GM12801 (cell line): ENCODE measurements around the gene ZFAND6.

Experiments
- TF ChIP-seq, protein P1 (sequence below): IDR thresholded peaks from one replicate; pipeline ENCODE4 v1.5.1; 2011; ENCODE audit warnings: control low read depth; ENCODE audit not compliant: insufficient read length; ENCODE audit errors: extremely low read depth

Gene ZFAND6

DNA sequence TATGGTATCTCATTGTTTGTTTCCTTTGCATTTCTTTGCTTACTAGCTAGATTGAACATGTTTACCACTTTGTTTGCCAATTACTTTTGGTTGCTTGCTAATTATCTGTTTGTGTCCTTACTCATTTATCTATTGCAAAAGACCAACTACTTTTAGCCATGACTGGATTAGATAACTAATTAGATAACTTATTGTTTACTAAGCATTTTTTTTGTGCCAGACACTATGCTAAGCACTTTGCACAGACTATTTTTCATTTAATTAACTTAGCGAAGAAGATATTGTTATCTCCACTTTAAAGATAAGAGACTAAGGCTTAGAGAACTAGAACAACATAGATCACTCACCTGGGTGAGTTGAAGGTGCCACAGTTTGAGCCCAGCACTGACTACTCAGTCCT, 16.9 kb upstream of the ZFAND6 start:
- TF ChIP-seq, protein P1, sequence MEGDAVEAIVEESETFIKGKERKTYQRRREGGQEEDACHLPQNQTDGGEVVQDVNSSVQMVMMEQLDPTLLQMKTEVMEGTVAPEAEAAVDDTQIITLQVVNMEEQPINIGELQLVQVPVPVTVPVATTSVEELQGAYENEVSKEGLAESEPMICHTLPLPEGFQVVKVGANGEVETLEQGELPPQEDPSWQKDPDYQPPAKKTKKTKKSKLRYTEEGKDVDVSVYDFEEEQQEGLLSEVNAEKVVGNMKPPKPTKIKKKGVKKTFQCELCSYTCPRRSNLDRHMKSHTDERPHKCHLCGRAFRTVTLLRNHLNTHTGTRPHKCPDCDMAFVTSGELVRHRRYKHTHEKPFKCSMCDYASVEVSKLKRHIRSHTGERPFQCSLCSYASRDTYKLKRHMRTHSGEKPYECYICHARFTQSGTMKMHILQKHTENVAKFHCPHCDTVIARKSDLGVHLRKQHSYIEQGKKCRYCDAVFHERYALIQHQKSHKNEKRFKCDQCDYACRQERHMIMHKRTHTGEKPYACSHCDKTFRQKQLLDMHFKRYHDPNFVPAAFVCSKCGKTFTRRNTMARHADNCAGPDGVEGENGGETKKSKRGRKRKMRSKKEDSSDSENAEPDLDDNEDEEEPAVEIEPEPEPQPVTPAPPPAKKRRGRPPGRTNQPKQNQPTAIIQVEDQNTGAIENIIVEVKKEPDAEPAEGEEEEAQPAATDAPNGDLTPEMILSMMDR: no peak

DNA sequence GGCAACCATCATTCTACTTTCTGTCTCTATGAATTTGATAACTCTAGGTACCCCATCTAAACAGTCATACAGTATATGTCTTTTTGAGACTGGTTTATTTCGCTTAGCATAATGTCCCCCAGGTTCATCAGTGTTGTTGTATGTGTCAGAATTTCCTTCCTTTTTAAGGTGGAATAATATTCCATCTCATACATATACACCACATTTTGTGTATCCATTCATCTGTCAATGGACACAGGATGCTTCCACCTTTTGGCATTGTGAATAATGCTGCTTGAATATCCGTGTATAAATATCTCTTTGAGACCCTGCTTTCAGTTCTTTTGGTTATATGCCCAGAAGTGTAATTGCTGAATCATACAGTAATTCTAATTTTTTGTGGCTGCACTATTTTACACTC, 10.4 kb upstream of the ZFAND6 start:
- TF ChIP-seq, protein P1: no peak

DNA sequence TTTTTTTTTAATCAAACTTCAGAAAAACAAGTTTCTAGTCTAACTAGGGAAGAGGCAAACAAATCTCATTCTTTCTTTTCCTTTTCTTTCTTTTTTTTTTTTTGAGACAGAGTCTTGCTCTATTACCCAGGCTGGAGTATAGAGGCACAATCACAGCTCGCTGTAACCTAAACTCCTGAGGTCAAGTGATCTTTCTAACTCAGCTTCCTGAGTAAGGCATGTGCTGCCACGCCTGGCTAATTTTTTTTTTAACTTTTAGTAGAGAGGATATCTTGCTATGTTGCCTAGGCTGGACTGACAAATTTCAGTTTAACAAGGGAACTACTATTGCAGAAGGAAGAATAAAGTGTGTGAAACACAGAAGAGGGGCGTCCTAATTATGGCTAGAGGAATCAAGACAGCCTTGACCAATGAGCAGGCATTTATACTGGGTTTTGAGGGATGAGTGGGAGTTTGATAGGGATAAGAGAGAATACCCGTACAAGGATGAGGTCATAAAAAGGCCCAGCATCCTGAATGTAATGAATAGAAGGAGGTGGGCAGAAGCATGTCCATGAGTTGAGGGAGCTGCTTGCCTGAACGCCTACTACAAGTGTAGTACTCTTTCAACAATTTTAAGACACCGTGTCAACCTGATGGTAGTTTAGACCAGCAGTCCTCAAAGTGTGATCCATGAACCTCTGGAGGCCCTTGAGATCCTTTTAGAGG, 6.7 kb upstream of the ZFAND6 start:
- TF ChIP-seq, protein P1: no peak

DNA sequence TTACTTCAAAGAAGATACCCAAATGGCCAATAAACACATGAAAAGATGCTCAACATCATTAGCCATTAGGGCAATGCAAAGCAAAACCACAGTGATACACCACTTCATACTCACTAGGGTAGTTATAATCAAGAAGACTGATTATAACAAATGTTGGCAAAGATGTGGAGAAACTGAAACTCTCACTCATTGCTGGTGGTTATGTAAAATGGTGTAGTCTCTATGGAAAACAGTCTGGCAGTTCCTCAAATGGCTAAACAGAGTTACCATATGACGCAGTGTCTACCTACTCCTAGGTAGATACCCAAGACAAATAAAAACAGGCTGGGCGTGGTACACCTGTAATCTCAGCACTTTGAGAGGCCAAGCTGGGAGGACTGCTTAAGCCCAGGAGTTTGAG, 3.5 kb upstream of the ZFAND6 start:
- TF ChIP-seq, protein P1: no peak

DNA sequence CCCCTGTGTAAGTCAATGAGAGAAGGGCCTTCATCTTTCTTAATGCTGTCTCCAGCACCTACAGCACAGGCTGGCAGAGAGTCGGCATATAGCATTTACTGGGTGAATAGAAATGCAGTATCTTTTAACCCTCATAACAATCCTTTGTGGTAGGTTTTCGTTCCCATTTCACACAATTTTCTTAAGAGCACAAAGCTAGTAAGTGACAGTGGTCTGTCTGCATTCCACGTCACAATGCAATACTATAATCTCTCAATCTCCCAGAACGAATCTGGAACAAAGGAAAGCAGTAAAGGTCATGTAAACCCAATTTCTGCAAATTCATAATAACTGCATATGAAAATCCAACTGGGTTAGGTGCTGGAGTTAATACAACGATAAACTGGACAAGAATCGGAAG, 1.4 kb upstream of the ZFAND6 start:
- TF ChIP-seq, protein P1: no peak

DNA sequence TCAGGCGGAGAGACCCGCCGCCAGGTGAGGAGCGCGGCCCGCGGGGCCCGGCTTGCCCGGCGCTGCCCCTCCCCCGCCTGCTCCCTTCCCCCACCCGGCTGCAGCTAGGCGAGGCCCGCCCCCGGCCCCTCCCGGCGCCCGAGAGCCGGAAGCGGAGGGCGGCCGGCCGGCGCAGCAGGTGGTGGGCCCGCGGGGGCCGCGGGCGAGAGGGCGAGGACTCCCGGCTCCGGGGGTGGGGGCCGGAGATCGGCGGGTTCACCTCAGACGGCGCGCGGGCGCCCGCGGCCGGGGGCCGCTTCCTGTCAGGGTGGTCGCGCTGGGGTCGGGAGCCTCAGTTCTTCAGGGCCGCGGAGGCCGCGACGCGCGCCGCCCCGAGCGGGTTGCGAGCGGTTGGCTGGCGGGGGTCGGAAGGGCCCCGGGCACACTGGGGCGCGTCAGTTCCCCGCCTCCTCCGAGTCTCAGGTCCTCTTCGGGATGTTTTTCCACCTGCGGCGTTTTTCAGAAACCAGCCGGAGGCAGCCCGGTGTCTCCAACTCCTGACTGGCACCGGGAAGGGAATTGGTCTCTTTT, 395 bp downstream of the ZFAND6 start:
- TF ChIP-seq, protein P1: no peak

DNA sequence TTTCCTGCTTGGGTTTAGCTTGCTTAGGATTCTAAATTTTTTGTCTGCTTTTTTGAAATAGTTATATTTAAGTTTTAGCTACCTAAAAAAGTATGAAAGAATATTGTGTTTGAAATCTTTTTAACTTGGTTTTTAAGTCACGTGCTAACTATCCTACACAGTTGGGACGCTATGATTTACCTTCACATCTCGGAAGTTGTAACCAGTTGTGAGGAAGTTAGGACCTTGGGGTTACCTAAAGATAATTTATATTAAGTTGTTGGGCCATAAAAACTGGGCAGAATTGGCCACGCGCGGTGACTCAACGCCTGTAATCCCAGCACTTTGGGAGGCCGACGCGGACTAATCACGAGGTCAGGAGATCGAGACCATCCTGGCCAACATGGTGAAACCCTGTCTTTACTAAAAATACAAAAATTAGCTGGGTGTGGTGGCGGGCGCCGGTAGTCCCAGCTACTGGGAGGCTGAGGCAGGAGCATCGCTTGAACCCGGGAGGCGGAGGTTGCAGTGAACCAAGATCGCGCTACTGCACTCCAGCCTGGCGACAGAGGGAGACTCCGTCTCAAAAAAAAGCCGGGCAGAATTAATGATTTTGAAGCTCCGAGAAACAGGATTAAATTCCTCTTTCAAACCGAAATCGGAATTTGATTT, 1.0 kb downstream of the ZFAND6 start:
- TF ChIP-seq, protein P1: no peak
